Kidney (tissue), 14 donors: Measurements from ENCODE around the gene COL4A2. TPM values are rescaled to one million over a fixed set of nuclear protein-coding genes. Genes with fewer than 3 reads are reported as not detected.

Experiments used
- DNase-seq, 5 donors: peaks; one replicate each; pipeline ENCODE4 v3.0.0-alpha.2; 2013 to 2020
- FAIRE-seq: peaks from 2 replicates; lab custom pipeline; 2012; peaks lifted over from hg19 to GRCh38; lab: Jason Lieb, UNC
- H3K27ac ChIP-seq, 2 donors: one replicate each; pipeline ENCODE4 v1.7.0; 2013; ENCODE audit warnings: low read depth in 2 of 2, low read length in 2 of 2, inconsistent platforms in 1 of 2
- H3K27me3 ChIP-seq: one replicate; pipeline ENCODE4 v1.7.1; 2013; ENCODE audit warnings: low read length, inconsistent platforms; ENCODE audit not compliant: control insufficient read depth, insufficient read depth
- H3K36me3 ChIP-seq, 3 donors: one replicate each; pipeline versions ENCODE4 v1.7.0 to v1.7.1; 2013; ENCODE audit warnings: low read length in 3 of 3, control low read depth in 1 of 3, inconsistent platforms in 1 of 3; ENCODE audit not compliant: insufficient read depth in 3 of 3, control insufficient read depth in 2 of 3
- H3K4me1 ChIP-seq, 3 donors: one replicate each; pipeline versions ENCODE4 v1.7.0 to v1.7.1; 2013; ENCODE audit warnings: low read length in 3 of 3, inconsistent platforms in 1 of 3, low read depth in 1 of 3; ENCODE audit not compliant: control insufficient read depth in 2 of 3, insufficient read depth in 2 of 3
- H3K4me3 ChIP-seq, 3 donors: one replicate each; pipeline versions ENCODE4 v1.7.0 to v1.8.1; 2013; ENCODE audit warnings: low read length in 3 of 3, control low read depth in 1 of 3, inconsistent platforms in 1 of 3
- H3K9ac ChIP-seq, 3 donors: one replicate each; pipeline versions ENCODE4 v1.7.0 to v1.7.1; 2013; ENCODE audit warnings: low read length in 3 of 3, control low read depth in 1 of 3, inconsistent platforms in 1 of 3
- H3K9me3 ChIP-seq, 3 donors: one replicate each; pipeline versions ENCODE4 v1.7.0 to v1.7.1; 2013; ENCODE audit warnings: low read length in 3 of 3, control low read depth in 1 of 3, inconsistent platforms in 1 of 3; ENCODE audit not compliant: control insufficient read depth in 2 of 3, insufficient read depth in 1 of 3
- CTCF ChIP-seq: IDR thresholded peaks from 3 replicates; pipeline ENCODE4 v1.5.1; 2012; ENCODE audit warnings: mild to moderate bottlenecking, moderate library complexity, borderline replicate concordance; ENCODE audit not compliant: insufficient read depth; ENCODE audit errors: extremely low read depth
- intact Hi-C: fragments of 100-400 bp; cut with DNase I; formaldehyde crosslinking; loops from one replicate; pipeline ENCODE4 v1.11.1; 2022
- polyA plus RNA-seq: library from polyadenylated mRNA; stranded (reverse); fragments of 350-450 nt; fragmentation: Illumina TruSeq; extraction: RNeasy Lipid Tissue Mini Kit (QIAGEN cat#74804); gene quantifications from one replicate; pipeline ENCODE4 v1.2.3, GENCODE V29; 2014; ENCODE audit warnings: low read depth, low replicate concordance; ENCODE audit not compliant: insufficient read depth
- total RNA-seq: library from RNA; stranded (reverse); fragmentation: NEBNext Ultra II Directional; extraction: Animal tissue kit (Norgen Biotek cat#: 25700); gene quantifications from one replicate; pipeline ENCODE4 v1.2.1, GENCODE V29; 2021
- donor health status: control.
- donor health status: control.
- donor health status: control.
- donor health status: control.
- donor health status: control.
- donor health status: DM: yes; HTN: yes; CAD: no.
- donor health status: Normal renal cell carcinoma (clear cell type).

The COL4A2 gene
- total and polyA plus RNA-seq, 2 donors from 2014 or later: 126 to 265 TPM

- Histone ChIP-seq H3K4me1 (peaks cover 0 to 6% (median 0%) of the 10 kb centered on the region in 3 donors), H3K9me3 (no peaks in the 10 kb centered on the region), H3K36me3 (peaks cover 10 to 47% (median 26%) of the 10 kb centered on the region in 3 donors), H3K4me3 (no peak overlapping the region), H3K27me3 (no peaks in the 10 kb centered on the region), H3K9ac (no peak overlapping the region), H3K27ac (no peak overlapping the region)
- TF ChIP-seq CTCF: no peak
- intact Hi-C loops: no loop called here
- DNase-seq (no peak), FAIRE-seq (no peak)
Observed at GRCh38 chr13:110438776-110439175, 131.7 kb downstream of the COL4A2 start.

GRCh38 chr13:110440946-110441731, 134.1 kb downstream of the COL4A2 start:
- DNase-seq (no peak), FAIRE-seq (no peak)
- no peaks in the 10 kb centered on the region for H3K27me3 ChIP-seq
- no peak overlapping the region for H3K4me3 ChIP-seq
- H3K9ac ChIP-seq: no peak overlapping the region
- H3K9me3 ChIP-seq: no peaks in the 10 kb centered on the region
- intact Hi-C loops: no loop called here
- TF ChIP-seq CTCF: no peak
- no peaks in the 10 kb centered on the region for H3K4me1 ChIP-seq
- no peak overlapping the region for H3K27ac ChIP-seq
- H3K36me3 ChIP-seq: peaks cover 3 to 44% (median 23%) of the 10 kb centered on the region in 3 donors

- H3K27me3 ChIP-seq: no peaks in the 10 kb centered on the region
- no peaks in the 10 kb centered on the region for H3K4me1 ChIP-seq
- FAIRE-seq (no peak), DNase-seq (no peak)
- H3K36me3 ChIP-seq: peaks cover 7 to 28% (median 22%) of the 10 kb centered on the region in 3 donors
- no peaks in the 10 kb centered on the region for H3K9me3 ChIP-seq
- no peak for TF ChIP-seq CTCF
- H3K9ac ChIP-seq: no peak overlapping the region
- no peak overlapping the region for H3K27ac ChIP-seq
- no peak overlapping the region for H3K4me3 ChIP-seq
- intact Hi-C loops: no loop called here
Observed at GRCh38 chr13:110442930-110443621, 136.0 kb downstream of the COL4A2 start.
